ENCODE results near the gene ITPR3. TPM values are rescaled to one million over a fixed set of nuclear protein-coding genes. Genes with fewer than 3 reads are reported as not detected.

The ITPR3 gene
- total and polyA plus RNA-seq, 2 donors (not counting 3 experiments of a cell fraction or from before 2014, with no cell fraction given), result 28.8 to 52.2 TPM

- CTCF ChIA-PET, result interaction anchor here (1.4 kb wide), 1 partner anchor 107 kb away, joined by 4 read pairs; no protein-coding TSS in a partner anchor
- dilution Hi-C loops (cut with MboI; ENCODE audit: extremely low pct_ligation_motif_present, low sequenced_read_pairs), result no loop called here
Observed at GRCh38 chr6:33593414-33593727, 27.8 kb upstream of the ITPR3 start.

More at GRCh38 chr6:33593414-33593727, 27.8 kb upstream of the ITPR3 start:
- Histone ChIP-seq H2AFZ (ENCODE audit: low read depth, low read length) (peak overlapping the region; percentile 87), H3K9me3 (replicated peaks; ENCODE audit: control insufficient read depth, insufficient read depth, low read length) (no peaks in the 10 kb centered on the region), H3K27me3 (ENCODE audit: control insufficient read depth in 2 of 2, insufficient read depth in 2 of 2, low read length in 2 of 2) (no peaks in the 10 kb centered on the region), H3K27ac (ENCODE audit: insufficient read depth, low read depth, low read length) (no peak overlapping the region), H3K9me1 (replicated peaks; ENCODE audit: control insufficient read depth, extremely low read depth, insufficient read depth, low read length) (no peaks in the 10 kb centered on the region), H3K79me2 (ENCODE audit: control insufficient read depth, insufficient read depth, low read length) (no peaks in the 10 kb centered on the region), H3K9ac (replicated peaks; ENCODE audit: extremely low read depth, insufficient read depth, low read length) (no peak overlapping the region), H3K36me3 (ENCODE audit: control insufficient read depth in 2 of 2, extremely low read depth in 1 of 2, insufficient read depth in 2 of 2, low read length in 2 of 2) (no peaks in the 10 kb centered on the region), H3K4me2 (ENCODE audit: insufficient read depth, low read length) (no peak overlapping the region), H3K4me3 (replicated peaks in 1 of 3; ENCODE audit: insufficient read depth in 1 of 3, low read depth in 1 of 3, low read length in 3 of 3) (no peak overlapping the region), H4K20me1 (replicated peaks; ENCODE audit: control insufficient read depth, extremely low read depth, insufficient read depth, low read length) (no peaks in the 10 kb centered on the region), H3K4me1 (ENCODE audit: control insufficient read depth, extremely low read depth, insufficient read depth, low read length) (peaks cover 27% of the 10 kb centered on the region)
- no peak for DNase-seq (ENCODE audit: low read depth, low spot score)
- no TSS peak for BruUV-seq (replicated peaks)
- POLR2A ChIA-PET, result no interaction called here
- intact Hi-C loops (cut with micrococcal nuclease), result no loop called here
- TF ChIP-seq POLR2AphosphoS5 (IDR thresholded peaks at IDR 0.05; ENCODE audit: insufficient read depth, low read depth, low read length) (no peak), POLR2A (IDR thresholded peaks at IDR 0.05; ENCODE audit: low read depth, low read length) (no peak), CTCF (IDR thresholded peaks at IDR 0.05; ENCODE audit: extremely low read depth in 1 of 2, insufficient read depth in 1 of 2, low read depth in 1 of 2, low read length in 2 of 2) (no peak), MAX (IDR thresholded peaks at IDR 0.05; ENCODE audit: insufficient read depth, insufficient read length) (no peak), MYC (IDR thresholded peaks at IDR 0.05; ENCODE audit: low read depth, low read length) (no peak), EZH2 (IDR thresholded peaks at IDR 0.05; ENCODE audit: borderline replicate concordance, low read depth, low read length, severe bottlenecking) (no peak), JUN (IDR thresholded peaks at IDR 0.05; ENCODE audit: borderline replicate concordance, insufficient read depth, insufficient read length, low read depth) (no peak), GATA2 (IDR thresholded peaks at IDR 0.05; ENCODE audit: insufficient read depth, insufficient read length, low read depth, low read length) (no peak), FOS (IDR thresholded peaks at IDR 0.05; ENCODE audit: borderline replicate concordance, insufficient read depth, low read length) (no peak)
- no peak for FAIRE-seq

All from endothelial cell of umbilical vein (primary cell).